Stomach (tissue), 9 donors: ENCODE results near the gene NOVA2. TPM values are rescaled to one million over a fixed set of nuclear protein-coding genes. Genes with fewer than 3 reads are reported as not detected.
A peak's percentile ranks its signal among the peaks of the same experiment; 100 is the strongest.

Experiments
- DNase-seq, 2 donors: peaks; one replicate each; pipeline versions ENCODE4 v3.0.0 to v3.0.0-alpha.2; 2013 to 2019
- H3K27ac ChIP-seq, 5 donors: fragments of 200-600 bp in 4 of 5; sonication (generic) in 4 of 5; one replicate each; pipeline ENCODE4 v1.5.1; 2013 to 2019; ENCODE audit warnings: mild to moderate bottlenecking in 1 of 5, moderate library complexity in 1 of 5
- H3K27me3 ChIP-seq, 3 donors: fragments of 200-600 bp; sonication (generic); one replicate each; pipeline ENCODE4 v1.5.1; 2017 to 2019; ENCODE audit warnings: mixed run types in 1 of 3
- H3K36me3 ChIP-seq, 4 donors: fragments of 200-600 bp; sonication (generic); 1 replicate in 3 of 4; 2 replicates in 1 of 4; pipeline ENCODE4 v1.5.1; 2016 to 2019
- H3K4me1 ChIP-seq, 4 donors: fragments of 200-600 bp; sonication (generic); one replicate each; pipeline ENCODE4 v1.5.1; 2016 to 2019
- H3K4me3 ChIP-seq, 4 donors: fragments of 200-600 bp; sonication (generic) in 3 of 4; one replicate each; pipeline ENCODE4 v1.5.1; 2016 to 2019; ENCODE audit warnings: mild to moderate bottlenecking in 1 of 4
- H3K9me3 ChIP-seq, 4 donors: fragments of 200-600 bp; sonication (generic); one replicate each; pipeline ENCODE4 v1.5.1; 2016 to 2019
- CTCF ChIP-seq, 7 experiments: fragments of 450-650 bp in 4 of 7; fragments of 200-600 bp in 3 of 7; sonication (generic) in 3 of 7; IDR thresholded peaks; one replicate each; pipeline ENCODE4 v1.5.1; 2016 to 2019; ENCODE audit warnings: antibody characterized with exemption in 7 of 7, control low read depth in 2 of 7, mild to moderate bottlenecking in 1 of 7
- EP300 ChIP-seq: sonication (generic); formaldehyde crosslinking; IDR thresholded peaks from one replicate; pipeline ENCODE4 v1.6.1; 2017; ENCODE audit warnings: antibody characterized with exemption
- POLR2A ChIP-seq, 4 donors: fragments of 450-650 bp; IDR thresholded peaks; one replicate each; pipeline ENCODE4 v1.6.1; 2016; ENCODE audit warnings: antibody characterized with exemption in 4 of 4, control low read depth in 2 of 4, mild to moderate bottlenecking in 1 of 4, moderate library complexity in 1 of 4
- POLR2AphosphoS5 ChIP-seq, 3 donors: sonication (generic); formaldehyde crosslinking; IDR thresholded peaks; one replicate each; pipeline ENCODE4 v1.6.1; 2016; ENCODE audit warnings: antibody characterized with exemption in 3 of 3
- WGBS, 5 donors: extraction: QIAGEN DNeasy Blood & Tissue Kit in 3 of 5; methylation state at CpG; one replicate each; pipeline versions ENCODE4 v1.1.5 to v1.1.7; 2013 to 2018; 5-methylcytosine and 5-hydroxymethylcytosine counted together
- intact Hi-C: fragments of 100-400 bp; cut with DNase I; formaldehyde crosslinking; loops from one replicate; pipeline ENCODE4 v1.15.1; 2023; ENCODE audit warnings: low total_unique reads
- polyA plus RNA-seq, 3 donors: library from polyadenylated mRNA; stranded (reverse); fragments of 200-250 nt; gene quantifications; one replicate each; pipeline ENCODE4 v1.2.3, GENCODE V29; 2013
- small RNA-seq, 4 donors: library from RNA; depleted of rRNA; stranded (forward); fragments of <200 nt; gene quantifications; one replicate each; pipeline ENCODE3, GENCODE V24; 2016
- total RNA-seq, 5 donors: library from RNA; depleted of rRNA; stranded (reverse); fragments of >200 nt; gene quantifications; one replicate each; pipeline versions ENCODE4 v1.1.0 to v1.2.3, GENCODE V29; 2014 to 2016
- donor health status: healthy with polysubstance abuse.
- donor health status: Bipolar disorder and iron deficiency.
- donor health status: healthy.

Gene NOVA2
- total and polyA plus RNA-seq, 8 donors, result 0.38 to 10.7 (median 1.3) TPM; not detected in 2

DNA sequence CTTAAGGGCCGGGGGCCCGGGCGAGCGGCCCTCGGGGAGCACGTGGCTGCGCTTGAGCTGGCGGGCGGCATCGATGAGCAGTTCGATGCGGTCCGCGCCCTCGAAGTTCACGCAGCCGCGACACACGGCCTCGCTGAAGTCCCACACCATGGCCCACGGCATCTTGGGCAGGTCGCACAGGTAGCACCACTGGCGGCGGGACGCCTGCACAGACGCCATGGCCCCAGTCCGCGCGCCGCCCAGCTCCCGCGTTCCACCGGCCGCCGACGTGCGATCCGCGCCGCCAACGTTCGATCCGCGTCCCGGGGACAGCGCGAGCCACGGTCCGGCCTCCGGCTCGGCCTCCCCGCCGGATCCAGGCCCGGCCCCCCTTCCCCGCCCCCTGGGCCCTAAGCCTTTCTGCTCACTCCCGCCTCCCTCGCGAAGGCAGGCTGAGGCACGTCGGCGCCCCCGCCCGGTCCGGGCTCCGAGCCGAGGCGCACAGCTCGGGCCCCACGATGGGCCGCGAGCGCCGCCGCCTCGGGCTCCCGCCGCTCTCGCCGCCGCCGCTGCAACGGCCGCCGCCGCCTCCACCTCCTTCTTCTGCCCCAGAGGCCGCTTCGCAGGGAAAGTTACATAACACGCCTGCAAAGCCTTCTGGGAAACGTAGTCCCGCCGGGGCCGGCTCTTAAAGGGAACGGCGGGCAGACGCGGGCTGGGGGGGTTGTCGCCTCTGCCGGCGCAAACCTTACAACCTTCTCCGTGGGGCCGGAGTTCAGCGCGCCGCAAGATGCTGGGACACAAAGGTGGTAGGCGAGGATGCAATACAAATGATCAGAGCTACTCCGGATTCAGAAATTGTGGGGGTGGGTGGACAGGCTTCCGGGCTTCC lies 87.9 kb downstream of the NOVA2 start, which contains the start of gene IRF2BP1:
Gene IRF2BP1, minus strand, starts transcription at position 586 of the 871 bp plus-strand sequence. Its CDS starts 367 bp downstream, at position 219.
- 0 to 1% (median 0%) methylated on average over 35 to 107 of the region's 107 CpGs for WGBS, 5 donors
- intact Hi-C loops, result no loop called here

DNA sequence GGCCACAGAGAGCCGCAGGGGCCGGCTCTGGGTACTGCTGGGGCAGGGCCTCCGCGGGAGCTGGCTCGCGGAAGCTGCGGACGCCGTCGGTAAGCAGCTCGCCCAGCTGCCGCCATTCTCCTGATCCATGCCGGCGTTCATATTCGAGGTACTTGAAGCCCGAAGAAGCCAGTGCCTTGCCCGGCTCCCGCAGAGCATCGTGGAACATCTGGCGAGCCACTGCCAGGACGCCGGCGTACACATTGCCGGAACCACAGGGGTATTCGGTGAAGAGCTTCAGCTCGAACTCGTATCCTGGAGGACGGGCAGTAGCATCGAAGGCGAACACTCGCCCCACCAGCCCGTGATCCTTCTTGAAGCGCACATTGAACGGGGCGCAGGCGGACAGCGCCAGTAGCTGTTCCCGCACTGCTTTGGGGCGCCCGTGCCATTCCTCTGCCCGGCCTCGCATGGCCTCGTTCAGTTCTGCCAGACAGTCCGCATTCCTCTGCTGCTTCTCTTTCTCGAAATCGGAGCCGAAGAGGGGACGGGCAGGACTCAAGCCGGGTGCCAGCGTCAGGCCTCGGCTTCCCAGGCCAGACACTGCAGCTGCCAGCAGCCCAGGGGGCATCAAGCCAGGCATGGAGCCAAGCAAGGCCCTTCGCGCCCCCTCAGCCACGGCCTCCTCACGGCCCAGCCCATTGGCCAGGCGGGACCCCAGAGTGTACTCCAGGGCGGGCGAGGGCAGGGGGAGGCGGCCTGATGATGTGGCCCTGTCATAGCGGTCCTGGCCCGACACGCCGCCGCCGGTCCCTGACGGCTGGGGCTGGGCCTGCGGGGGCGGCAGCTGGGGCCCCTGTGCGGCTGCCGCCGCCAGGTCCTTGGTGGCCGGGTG lies 88.7 kb downstream of the NOVA2 start:
- peak; percentile 31 to 62 for DNase-seq
- WGBS, 5 donors, result 27 to 60% (median 45%) methylated on average over 39 to 72 of the region's 72 CpGs

More for the DNA sequence above, 87.9 kb downstream of the NOVA2 start, which contains the start of gene IRF2BP1:
- H3K4me1 ChIP-seq, result peaks cover 38 to 60% (median 59%) of the 10 kb centered on the region in 4 donors
- peaks cover 0 to 22% (median 19%) of the 10 kb centered on the region in 4 donors for H3K36me3 ChIP-seq
- peak within 1 kb of the TSS; percentile 70 to 80 (median 76) for H3K4me3 ChIP-seq
- peak; percentile 73 to 85 (median 83) for TF ChIP-seq POLR2AphosphoS5 (IDR thresholded peaks at IDR 0.05)
- no peak for TF ChIP-seq EP300
- TF ChIP-seq CTCF (IDR thresholded peaks at IDR 0.05), result no peak
- peak within 1 kb of the TSS; percentile 74 to 96 (median 93) for H3K27ac ChIP-seq
- H3K27me3 ChIP-seq, result no peaks in the 10 kb centered on the region
- no peaks in the 10 kb centered on the region for H3K9me3 ChIP-seq
- DNase-seq, result peak; percentile 95 to 97

DNA sequence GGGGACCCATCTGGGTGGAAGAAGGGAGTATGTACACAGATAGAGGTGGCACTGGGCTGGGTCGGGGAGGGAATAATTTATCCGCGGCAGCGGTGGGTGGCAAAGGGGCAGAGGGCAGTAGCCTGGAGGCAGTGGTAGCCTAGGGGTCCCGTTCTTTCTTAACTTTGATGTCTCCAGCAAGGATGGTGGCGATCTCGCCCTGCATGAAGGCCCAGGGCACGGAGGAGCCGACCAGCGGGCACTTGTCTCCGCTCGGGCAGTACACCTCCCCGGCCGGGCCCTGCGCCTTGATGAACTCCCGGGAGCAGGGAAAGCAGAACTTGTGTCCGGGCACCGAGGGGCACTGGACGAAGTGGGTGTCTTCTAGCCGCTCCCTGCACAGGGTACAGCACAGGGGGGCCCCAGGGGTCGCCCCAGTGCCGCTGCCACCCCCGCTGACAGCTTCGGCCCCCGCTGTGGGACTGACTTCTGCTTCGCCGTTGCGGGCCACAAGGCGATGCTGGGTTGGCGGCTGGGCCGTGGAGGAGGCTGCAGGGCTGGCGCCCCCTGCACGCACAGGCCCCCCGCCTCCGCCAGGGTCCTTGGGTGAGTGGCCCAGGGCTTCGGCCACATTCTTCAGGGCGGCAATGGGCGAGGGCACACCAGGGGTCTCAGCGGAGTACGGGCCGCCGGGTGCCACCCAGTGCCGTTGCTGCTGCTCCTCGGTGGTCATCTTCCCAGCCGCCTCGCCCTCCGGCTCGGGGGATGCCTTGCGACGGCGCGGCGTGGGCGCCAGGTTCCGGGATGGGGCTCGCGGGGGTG lies 89.6 kb downstream of the NOVA2 start:
- Histone ChIP-seq H3K4me3 (peak overlapping the region; percentile 70 to 80 (median 76)), H3K4me1 (peaks cover 49 to 76% (median 75%) of the 10 kb centered on the region in 4 donors), H3K27ac (peak overlapping the region; percentile 74 to 96 (median 93)), H3K36me3 (peaks cover 0 to 11% (median 10%) of the 10 kb centered on the region in 4 donors), H3K9me3 (no peaks in the 10 kb centered on the region), H3K27me3 (peaks cover 0 to 5% (median 0%) of the 10 kb centered on the region in 3 donors)
- TF ChIP-seq CTCF (IDR thresholded peaks at IDR 0.05) (no peak), EP300 (no peak), POLR2AphosphoS5 (IDR thresholded peaks at IDR 0.05) (no peak), POLR2A (IDR thresholded peaks at IDR 0.05) (no peak)
- 40 to 78% (median 65%) methylated on average over 25 to 57 of the region's 57 CpGs for WGBS, 5 donors
- intact Hi-C loops, result no loop called here
- peak in 1 of 2 donors; percentile 43 for DNase-seq

More for the DNA sequence above, 88.7 kb downstream of the NOVA2 start:
- H3K4me3 ChIP-seq, result peak overlapping the region; percentile 70 to 80 (median 76)
- H3K36me3 ChIP-seq, result peaks cover 0 to 14% (median 10%) of the 10 kb centered on the region in 4 donors
- H3K27ac ChIP-seq, result peak overlapping the region; percentile 74 to 96 (median 93)
- peaks cover 47 to 68% (median 67%) of the 10 kb centered on the region in 4 donors for H3K4me1 ChIP-seq
- intact Hi-C loops, result no loop called here
- TF ChIP-seq CTCF (IDR thresholded peaks at IDR 0.05) (no peak), EP300 (no peak), POLR2AphosphoS5 (IDR thresholded peaks at IDR 0.05) (no peak), POLR2A (IDR thresholded peaks at IDR 0.05) (no peak)
- H3K9me3 ChIP-seq, result no peaks in the 10 kb centered on the region
- no peaks in the 10 kb centered on the region for H3K27me3 ChIP-seq

Small RNA genes within 50 kb of the gene (small RNA-seq; reads per million reads assigned to genes)
- gene MIR769, result 70.5 to 160 (median 132) reads per million in 4 donors

Other genes with a start within 250 kb of the NOVA2 start
- gene FBXO46, start 243.0 kb downstream of the NOVA2 start, total RNA-seq, result 10 to 100 TPM in 3 of 5 donors, 1 to 10 TPM in 2; 4.0 to 61.7 (median 12.3) TPM
- gene FBXO46, start 243.0 kb downstream of the NOVA2 start, polyA plus RNA-seq, result 10 to 100 TPM in 1 of 3 donors, 1 to 10 TPM in 2; 6.3 to 10.1 (median 7.9) TPM
- not detected for gene MEIOSIN, start 240.4 kb downstream of the NOVA2 start, total RNA-seq
- gene MEIOSIN, start 240.4 kb downstream of the NOVA2 start, polyA plus RNA-seq, result not detected
- gene SIX5, start 204.6 kb downstream of the NOVA2 start, total RNA-seq, result 10 to 100 TPM in 4 of 5 donors, 1 to 10 TPM in 1; 4.0 to 39.1 (median 25.9) TPM
- gene SIX5, start 204.6 kb downstream of the NOVA2 start, polyA plus RNA-seq, result 10 to 100 TPM; 14.4 to 23.3 (median 16.6) TPM
- gene DMPK, start 191.4 kb downstream of the NOVA2 start, total RNA-seq, result 100 to 1,000 TPM in 2 of 5 donors, 10 to 100 TPM in 3; 53.1 to 248 (median 72.8) TPM
- 10 to 100 TPM; 27.2 to 76.9 (median 56.5) TPM for gene DMPK, start 191.4 kb downstream of the NOVA2 start, polyA plus RNA-seq
- 10 to 100 TPM in 4 of 5 donors, 1 to 10 TPM in 1; 5.3 to 52.1 (median 27.9) TPM for gene DMWD, start 181.0 kb downstream of the NOVA2 start, total RNA-seq
- gene DMWD, start 181.0 kb downstream of the NOVA2 start, polyA plus RNA-seq, result 10 to 100 TPM; 12.8 to 17.4 (median 15.9) TPM
- gene RSPH6A, start 158.6 kb downstream of the NOVA2 start, total RNA-seq, result 1 to 10 TPM in 2 of 5 donors, under 1 TPM in 1, not detected in 2; 0.37 to 5.8 (median 1.4) TPM
- gene RSPH6A, start 158.6 kb downstream of the NOVA2 start, polyA plus RNA-seq, result not detected
- 100 to 1,000 TPM in 2 of 5 donors, 10 to 100 TPM in 3; 32.2 to 420 (median 84.6) TPM for gene SYMPK, start 110.7 kb downstream of the NOVA2 start, total RNA-seq
- 100 to 1,000 TPM in 1 of 3 donors, 10 to 100 TPM in 2; 71.9 to 101 (median 75.0) TPM for gene SYMPK, start 110.7 kb downstream of the NOVA2 start, polyA plus RNA-seq
- gene FOXA3, start 109.5 kb downstream of the NOVA2 start, total RNA-seq, result 10 to 100 TPM in 4 of 5 donors, 1 to 10 TPM in 1; 7.6 to 46.7 (median 18.5) TPM
- gene FOXA3, start 109.5 kb downstream of the NOVA2 start, polyA plus RNA-seq, result 10 to 100 TPM; 11.9 to 65.8 (median 41.0) TPM
- 10 to 100 TPM in 4 of 5 donors, not detected in 1; 13.4 to 75.9 (median 24.1) TPM for gene IRF2BP1, start 87.7 kb downstream of the NOVA2 start, total RNA-seq
- gene IRF2BP1, start 87.7 kb downstream of the NOVA2 start, polyA plus RNA-seq, result 10 to 100 TPM; 11.5 to 12.8 (median 12.8) TPM
- gene MYPOP, start 71.3 kb downstream of the NOVA2 start, total RNA-seq, result 10 to 100 TPM in 1 of 5 donors, 1 to 10 TPM in 1, under 1 TPM in 3; 0.58 to 12.2 (median 0.73) TPM
- 1 to 10 TPM; 4.2 to 5.0 (median 5.0) TPM for gene MYPOP, start 71.3 kb downstream of the NOVA2 start, polyA plus RNA-seq
- not detected for gene NANOS2, start 59.1 kb downstream of the NOVA2 start, total RNA-seq
- gene NANOS2, start 59.1 kb downstream of the NOVA2 start, polyA plus RNA-seq, result not detected
- gene CCDC61, start 21.6 kb upstream of the NOVA2 start, total RNA-seq, result 10 to 100 TPM in 3 of 5 donors, 1 to 10 TPM in 2; 2.4 to 38.8 (median 14.5) TPM
- 10 to 100 TPM; 10.7 to 17.9 (median 12.0) TPM for gene CCDC61, start 21.6 kb upstream of the NOVA2 start, polyA plus RNA-seq
- gene PGLYRP1, start 49.2 kb upstream of the NOVA2 start, total RNA-seq, result not detected
- gene PGLYRP1, start 49.2 kb upstream of the NOVA2 start, polyA plus RNA-seq, result 1 to 10 TPM in 1 of 3 donors, under 1 TPM in 1, not detected in 1; 0.56 to 3.5 TPM
- not detected for gene IGFL4, start 67.1 kb upstream of the NOVA2 start, total RNA-seq
- gene IGFL4, start 67.1 kb upstream of the NOVA2 start, polyA plus RNA-seq, result under 1 TPM in 1 of 3 donors, not detected in 2; 0.15 TPM
- not detected for gene IGFL3, start 150.8 kb upstream of the NOVA2 start, total RNA-seq
- gene IGFL3, start 150.8 kb upstream of the NOVA2 start, polyA plus RNA-seq, result not detected
- not detected for gene IGFL2, start 174.4 kb upstream of the NOVA2 start, total RNA-seq
- gene IGFL2, start 174.4 kb upstream of the NOVA2 start, polyA plus RNA-seq, result under 1 TPM in 1 of 3 donors, not detected in 2; 0.45 TPM